ENCODE data around the gene STX19.

GRCh38 chr3:93983408-93983807, 45.0 kb downstream of the STX19 start:
- TF ChIP-seq CTCF (conservative IDR thresholded peaks at IDR 0.05 in 1 of 2, IDR thresholded peaks at IDR 0.05 in 1 of 2; ENCODE audit: low read depth in 1 of 2, low read length in 2 of 2) (no peak), EZH2 (IDR thresholded peaks at IDR 0.05; ENCODE audit: low read length, missing control alignments) (no peak)

Measured in fibroblast of lung (primary cell).